WTC11 (cell line): Measurements from ENCODE around the gene TIMP4.

Experiments
- CTCF ChIP-seq: fragments of 200-600 bp; IDR thresholded peaks from 2 replicates; pipeline ENCODE4 v1.8.0; 2022; ENCODE audit warnings: antibody characterized with exemption
- ERG ChIP-seq: fragments of 250-450 bp; sonication (Bioruptor Pico); IDR thresholded peaks from 2 replicates; pipeline ENCODE4 v1.8.0; 2021; ENCODE audit warnings: mild to moderate bottlenecking
- ESRRA ChIP-seq: sonication (generic); formaldehyde crosslinking; IDR thresholded peaks from 2 replicates; pipeline ENCODE4 v1.8.1; 2022; ENCODE audit warnings: mild to moderate bottlenecking, missing genetic modification reagents, borderline replicate concordance
- USF1 ChIP-seq: sonication (generic); formaldehyde crosslinking; IDR thresholded peaks from 2 replicates; pipeline ENCODE4 v1.8.0; 2022; ENCODE audit warnings: mild to moderate bottlenecking, missing genetic modification reagents

- TF ChIP-seq ESRRA (CRISPR knock-in tag) (no peak), ERG (CRISPR knock-in tag) (no peak), CTCF (no peak), USF1 (CRISPR knock-in tag) (no peak)
Measured at GRCh38 chr3:12157026-12157425, 1.7 kb downstream of the TIMP4 start.
